GM21360 (cell line): Measurements from ENCODE around the gene SLC35E1.

Experiments
- ATAC-seq: cut with Tn5 transposase; IDR thresholded peaks from one replicate; pipeline ENCODE4 v1.9.1; 2021; ENCODE audit warnings: mild to moderate bottlenecking, moderate library complexity; ENCODE audit not compliant: unreplicated experiment

SLC35E1 gene

GRCh38 chr19:16582486-16583261 lies 10.5 kb upstream of the SLC35E1 start:
- ATAC-seq, result no peak

- ATAC-seq, result no peak
These were observed 9.7 kb upstream of the SLC35E1 start for GRCh38 chr19:16581971-16582343.

GRCh38 chr19:16581145-16581970 lies 9.1 kb upstream of the SLC35E1 start:
- ATAC-seq, result no peak

GRCh38 chr19:16579381-16579780 lies 7.2 kb upstream of the SLC35E1 start:
- ATAC-seq, result no peak

GRCh38 chr19:16577531-16577985 lies 5.3 kb upstream of the SLC35E1 start:
- no peak for ATAC-seq

- no peak for ATAC-seq
These were observed 4.7 kb upstream of the SLC35E1 start for GRCh38 chr19:16576690-16577530.

- ATAC-seq, result no peak
These were observed 3.9 kb upstream of the SLC35E1 start for GRCh38 chr19:16575861-16576689.

GRCh38 chr19:16575282-16575681 lies 3.1 kb upstream of the SLC35E1 start:
- ATAC-seq, result no peak

GRCh38 chr19:16573925-16574324 lies 1.7 kb upstream of the SLC35E1 start:
- ATAC-seq, result no peak

- no peak for ATAC-seq
These were observed 1.1 kb upstream of the SLC35E1 start for GRCh38 chr19:16573296-16573695.

- peak; percentile 15 for ATAC-seq
These were observed 338 bp downstream of the SLC35E1 start for GRCh38 chr19:16571822-16572331.

- ATAC-seq, result peak; percentile 2
These were observed 932 bp downstream of the SLC35E1 start for GRCh38 chr19:16571283-16571682.

GRCh38 chr19:16569609-16570320 lies 2.5 kb downstream of the SLC35E1 start:
- ATAC-seq, result no peak

- ATAC-seq, result no peak
These were observed 5.5 kb downstream of the SLC35E1 start for GRCh38 chr19:16566702-16567101.

GRCh38 chr19:16566161-16566560 lies 6.1 kb downstream of the SLC35E1 start:
- ATAC-seq, result no peak

- ATAC-seq, result no peak
These were observed 7.4 kb downstream of the SLC35E1 start for GRCh38 chr19:16564842-16565241.

- no peak for ATAC-seq
These were observed 9.6 kb downstream of the SLC35E1 start for GRCh38 chr19:16562608-16563025.

GRCh38 chr19:16561382-16561781 lies 10.8 kb downstream of the SLC35E1 start:
- no peak for ATAC-seq

- no peak for ATAC-seq
These were observed 12.4 kb downstream of the SLC35E1 start for GRCh38 chr19:16559780-16560276.
